GM18858 (cell line): ENCODE data around the gene GID8.
A peak's percentile ranks its signal among the peaks of the same experiment; 100 is the strongest.
"Not testable (repeated sequence)": the region's sequence is repeated elsewhere in the genome, so short reads cannot be mapped to it uniquely, and the experiment has no call there.

Experiments
- ATAC-seq: cut with Tn5 transposase; IDR thresholded peaks from one replicate; pipeline ENCODE4 v1.9.1; 2021; ENCODE audit not compliant: unreplicated experiment

The GID8 gene

DNA sequence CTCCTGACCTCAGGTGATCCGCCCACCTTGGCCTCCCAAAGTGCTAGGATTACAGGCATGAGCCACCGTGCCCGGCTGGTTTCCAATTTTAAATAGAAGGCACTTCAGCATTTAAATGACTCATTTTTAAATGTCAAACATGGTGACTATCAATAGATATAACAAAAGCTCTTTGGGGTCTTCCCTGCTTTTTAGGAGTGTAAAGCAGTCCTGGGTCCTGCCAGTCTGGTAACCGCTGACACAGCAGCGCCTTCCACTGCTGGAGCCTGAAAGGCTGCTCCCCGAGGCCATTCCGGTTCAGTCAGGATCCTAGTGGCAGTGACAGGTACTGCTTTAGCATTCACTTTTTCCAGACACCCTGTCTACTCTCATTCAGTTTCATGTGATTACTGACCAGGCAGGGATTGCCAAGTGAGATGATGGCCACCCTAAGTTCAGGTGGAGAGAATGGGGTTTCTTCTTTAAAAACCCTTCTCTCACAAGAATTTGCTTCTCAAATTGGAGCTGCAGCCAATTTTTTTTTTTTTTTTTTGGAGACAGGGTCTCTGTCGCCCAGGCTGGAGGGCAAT lies 16.7 kb upstream of the GID8 start:
- no peak for ATAC-seq

- no peak for ATAC-seq
Observed at GRCh38 chr20:62922451-62922921, 15.5 kb upstream of the GID8 start.

- not testable (repeated sequence) for ATAC-seq
Observed at GRCh38 chr20:62923059-62923668, 14.8 kb upstream of the GID8 start.

- ATAC-seq: no peak
Observed at GRCh38 chr20:62923669-62924441, 14.1 kb upstream of the GID8 start.

DNA sequence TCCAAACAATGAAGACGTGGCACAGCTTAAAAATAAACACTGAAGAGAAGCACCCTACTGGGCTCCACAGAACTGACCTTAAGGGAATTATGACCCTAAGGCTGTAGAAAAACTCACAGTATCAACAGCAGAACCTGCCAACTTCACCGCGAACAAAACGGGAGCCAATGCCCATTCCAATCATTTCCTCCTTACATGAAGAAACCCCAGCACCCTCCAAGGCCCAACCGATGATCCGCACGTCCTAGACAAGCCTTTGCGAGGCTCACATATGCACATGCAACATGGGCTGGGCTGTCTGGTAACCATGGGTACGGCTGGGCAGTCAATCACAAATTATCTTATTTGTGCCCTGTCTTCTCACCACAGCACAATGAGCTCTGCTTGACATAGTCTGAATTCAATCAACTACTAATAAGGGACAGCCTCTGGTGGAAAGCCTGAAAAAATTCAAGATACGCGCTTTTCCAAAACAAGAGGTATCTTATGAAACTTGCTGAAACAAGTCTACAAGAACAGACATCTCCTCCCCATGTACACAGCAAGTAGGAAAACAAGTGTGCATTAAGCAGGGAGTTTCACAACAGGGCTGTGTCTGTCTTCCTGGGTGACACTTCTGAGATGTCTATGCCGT lies 13.4 kb upstream of the GID8 start:
- no peak for ATAC-seq

DNA sequence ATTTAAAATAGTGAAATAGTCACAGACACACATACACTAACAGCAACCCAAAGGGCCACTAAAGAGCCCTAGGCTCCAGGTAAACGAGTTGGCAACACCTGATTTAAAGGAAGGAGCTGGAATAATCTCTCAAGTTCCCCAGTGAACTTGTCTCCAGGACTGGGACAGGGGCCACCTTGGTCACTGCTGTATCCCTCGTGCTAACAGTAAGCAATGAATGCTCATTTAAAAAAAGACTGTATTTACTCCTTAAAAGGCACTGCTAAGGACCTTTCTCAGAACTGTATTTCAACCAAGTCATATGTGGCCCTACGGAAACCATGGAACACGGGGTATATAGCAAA lies 12.9 kb upstream of the GID8 start:
- ATAC-seq: no peak

DNA sequence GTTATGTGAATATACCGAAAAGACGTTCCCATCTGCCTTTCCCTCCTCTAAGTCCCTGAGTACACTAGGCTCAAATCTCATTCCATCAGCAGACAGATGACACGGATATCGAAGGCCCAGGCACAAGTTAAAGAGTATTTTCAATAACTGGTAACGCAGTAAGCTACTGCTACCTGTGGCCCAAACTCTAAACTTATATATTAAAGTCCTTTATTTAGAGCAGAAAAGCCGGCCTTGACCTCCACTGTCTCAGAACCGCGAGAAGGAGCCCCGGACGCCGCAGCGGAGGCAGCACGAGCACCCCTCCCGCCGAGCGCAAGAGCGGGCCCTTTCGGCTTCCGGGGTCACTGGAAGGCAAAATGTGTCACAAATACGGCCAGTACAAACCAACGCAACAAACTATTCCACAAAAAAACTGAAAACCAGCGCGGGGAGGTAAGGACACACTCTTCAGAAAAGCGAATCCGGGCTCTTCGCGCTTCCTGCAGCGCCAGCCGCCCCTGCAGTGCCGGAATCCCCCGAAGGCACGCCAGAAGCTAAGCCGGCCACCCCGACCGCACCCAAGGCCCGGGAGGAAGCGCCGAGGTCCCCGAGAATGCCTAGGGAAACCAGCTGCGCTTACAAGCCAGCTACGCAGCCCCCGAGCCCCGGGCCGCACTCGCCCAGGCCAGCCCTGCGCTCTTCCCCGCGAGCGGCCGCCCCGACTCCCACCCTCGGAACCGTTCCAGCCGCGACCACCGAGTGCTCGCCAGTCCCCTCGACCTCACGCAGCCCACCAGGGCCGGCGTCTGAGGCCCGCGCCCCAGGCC lies 12.3 kb upstream of the GID8 start:
- peak; percentile 1 for ATAC-seq

- ATAC-seq: peak; percentile 60
Observed at GRCh38 chr20:62926229-62927127, 11.5 kb upstream of the GID8 start, which contains the start of gene DIDO1. TSS of gene DIDO1 (minus strand) at chr20:62926505.

- no peak for ATAC-seq
Observed at GRCh38 chr20:62927128-62927705, 10.7 kb upstream of the GID8 start.

DNA sequence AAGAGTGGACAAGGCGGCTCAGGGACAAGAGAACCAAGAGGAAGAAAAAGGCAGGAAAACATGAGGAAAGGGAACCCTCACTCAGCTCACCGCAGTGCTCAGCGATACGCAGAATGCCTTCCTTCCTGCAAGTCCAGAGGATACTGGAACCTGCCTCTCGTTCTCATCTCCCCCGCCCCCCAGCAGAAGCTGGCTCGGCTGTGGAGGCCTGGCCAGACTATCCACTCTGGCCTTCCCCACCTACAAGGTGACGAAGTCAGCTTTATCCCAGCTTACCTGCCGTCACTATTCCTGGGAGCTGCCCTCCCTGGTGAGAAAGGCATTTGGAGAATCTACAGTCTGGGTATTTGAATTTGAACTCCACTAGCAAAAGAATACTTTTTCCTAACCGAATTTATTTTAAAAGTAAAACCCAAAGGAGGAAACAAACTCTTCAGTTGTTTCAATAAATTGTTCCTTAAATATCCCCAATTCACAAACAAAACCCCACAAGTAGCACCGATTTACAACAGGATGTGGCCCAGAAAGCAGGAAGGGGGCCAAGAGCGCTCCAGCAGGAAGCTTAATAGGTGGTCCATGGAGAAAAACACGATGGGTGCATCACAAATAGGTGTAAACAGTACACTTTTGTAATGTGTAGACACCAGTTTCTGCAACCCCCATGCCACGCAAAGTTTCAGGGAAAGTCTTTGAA lies 9.6 kb upstream of the GID8 start:
- no peak for ATAC-seq

DNA sequence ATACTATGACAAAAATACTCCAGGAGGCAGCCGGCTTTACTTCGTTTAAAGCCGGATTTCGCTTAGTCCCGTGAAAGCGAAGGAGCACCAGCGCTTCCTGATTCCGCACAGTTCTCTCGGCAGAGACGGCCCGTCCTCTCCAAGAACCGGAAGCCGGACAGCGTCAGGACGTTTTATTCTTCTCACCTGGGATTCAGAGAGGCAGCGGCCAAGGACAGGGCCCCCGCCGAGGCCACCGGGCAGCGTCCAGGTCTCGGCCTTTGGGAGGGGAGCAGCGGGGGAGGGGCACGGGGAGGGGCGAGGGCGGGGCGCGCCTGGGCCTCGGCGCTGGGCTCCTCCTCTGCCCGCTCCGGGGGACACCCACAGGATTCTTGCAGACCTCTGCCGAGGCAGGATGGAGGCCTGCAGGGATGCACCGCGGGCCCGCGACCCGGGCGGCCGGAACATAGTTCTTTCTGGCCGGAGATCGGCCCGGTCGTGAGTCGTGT lies 8.9 kb upstream of the GID8 start:
- no peak for ATAC-seq

DNA sequence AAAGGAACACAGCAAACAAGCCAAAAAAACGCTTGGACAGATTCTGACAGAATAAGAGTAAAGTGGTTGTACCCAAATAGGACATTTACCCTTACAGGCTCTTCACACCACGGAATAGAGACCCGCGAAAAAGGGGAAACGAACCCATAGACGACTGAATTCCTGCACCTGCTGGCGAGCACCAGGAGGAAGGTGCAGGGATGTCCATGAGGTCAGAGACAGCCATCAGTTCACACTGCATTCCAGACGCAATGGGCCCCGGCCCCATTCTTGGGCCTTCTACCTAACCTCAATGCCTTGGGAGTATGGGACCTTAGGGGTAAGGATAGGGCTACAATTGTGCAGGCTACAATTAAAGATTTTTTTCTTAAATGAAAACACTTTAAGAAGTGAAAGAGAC lies 6.5 kb upstream of the GID8 start:
- no peak for ATAC-seq

DNA sequence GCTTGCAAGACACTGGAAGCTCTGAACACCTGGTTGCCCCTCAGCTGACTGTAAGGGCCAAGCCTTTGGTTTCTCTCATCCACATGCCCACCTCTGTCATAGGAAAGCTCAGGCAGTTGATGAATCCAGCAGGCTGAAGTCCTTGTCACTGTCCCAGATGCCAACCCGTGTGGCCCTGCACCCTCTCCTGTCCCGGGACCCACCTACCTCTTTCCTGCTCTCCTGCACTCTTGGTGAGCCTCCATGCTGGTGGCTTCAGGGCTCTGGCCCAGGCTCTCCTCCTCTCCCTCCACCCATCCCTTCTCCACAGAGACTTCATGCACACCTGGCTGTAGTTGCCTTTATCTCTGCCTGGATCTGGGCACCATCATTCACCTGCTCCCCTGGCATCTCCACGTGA lies 4.0 kb upstream of the GID8 start:
- ATAC-seq: no peak

- no peak for ATAC-seq
Observed at GRCh38 chr20:62935204-62935967, 2.6 kb upstream of the GID8 start.

GRCh38 chr20:62935968-62936585 lies 1.9 kb upstream of the GID8 start:
- no peak for ATAC-seq

DNA sequence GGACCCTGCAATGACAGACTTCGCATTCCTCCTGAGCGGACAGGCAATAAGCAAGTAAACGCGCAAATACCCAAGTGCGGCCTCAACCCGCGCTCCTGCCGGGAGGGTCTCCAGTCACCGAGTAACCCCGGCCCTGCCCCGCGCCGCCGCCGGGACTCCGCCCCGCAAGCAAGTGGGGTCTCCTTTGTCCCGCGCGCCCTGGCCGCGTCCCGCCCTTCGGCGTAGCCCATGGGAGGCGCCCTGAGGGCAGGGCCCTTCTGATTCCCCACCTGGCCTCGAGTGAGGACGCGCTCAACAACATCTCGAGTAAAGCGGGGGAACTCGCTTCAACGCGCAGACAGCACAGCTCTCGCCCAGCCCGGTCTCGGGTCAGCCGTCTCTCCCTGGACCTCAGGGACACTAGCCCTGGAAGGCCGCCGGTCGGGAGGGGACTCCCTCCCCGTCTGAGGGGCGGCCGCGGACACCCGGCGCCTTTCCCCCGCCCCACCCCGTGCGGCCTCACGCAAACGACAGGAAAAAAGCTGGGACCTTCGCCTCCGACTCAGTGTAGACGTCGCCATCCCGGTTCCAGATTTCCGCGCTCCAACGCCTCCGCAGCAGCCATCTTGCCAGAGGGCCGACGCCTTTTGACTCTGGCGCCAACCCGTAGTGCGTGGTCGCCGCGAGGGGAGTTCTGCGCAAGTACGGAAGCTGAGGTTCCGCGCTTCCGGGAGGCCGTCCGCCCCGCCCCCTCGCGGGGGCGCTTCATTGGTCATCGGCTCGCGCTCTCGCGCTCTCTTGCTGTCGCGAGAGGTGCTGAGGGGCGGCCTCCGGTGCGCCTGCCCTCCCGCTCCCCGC lies 461 bp upstream of the GID8 start:
- ATAC-seq: peak; percentile 71

GRCh38 chr20:62940875-62941274 lies 2.9 kb downstream of the GID8 start:
- no peak for ATAC-seq
